NT2/D1 (cell line): ENCODE measurements around the gene TRIM40.

Experiments used
- SUZ12 ChIP-seq: IDR thresholded peaks from 2 replicates; pipeline ENCODE4 v1.6.1; 2011; ENCODE audit not compliant: insufficient read length, insufficient read depth; ENCODE audit errors: extremely low read depth
- ZNF274 ChIP-seq: IDR thresholded peaks from 2 replicates; pipeline ENCODE4 v1.6.1; 2011; ENCODE audit warnings: mild to moderate bottlenecking, low read depth, low read length

DNA sequence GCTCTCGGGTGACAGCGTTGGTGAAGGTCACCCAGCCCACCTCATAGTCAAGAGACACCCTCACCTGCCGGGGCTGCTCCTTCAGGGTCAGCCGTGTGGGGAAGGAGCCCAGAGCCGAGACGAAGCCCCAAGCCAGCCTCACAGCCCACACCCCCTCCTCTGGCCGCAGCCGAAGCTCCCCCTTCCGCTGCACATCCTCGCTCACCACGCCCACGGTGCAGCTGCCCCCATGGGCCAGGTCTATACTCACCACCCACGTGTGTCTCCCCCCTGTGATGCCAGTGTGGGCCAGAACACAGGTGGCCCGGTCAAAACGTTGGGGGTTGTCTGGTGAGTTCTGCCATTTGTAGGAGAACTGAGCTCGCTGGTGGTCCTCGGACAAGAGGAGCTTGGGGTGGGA is 18.1 kb downstream of the TRIM40 start:
- TF ChIP-seq ZNF274 (no peak), SUZ12 (no peak)
